KG1 (cell line): ENCODE data around the gene LRRC3.

Experiments used
- DNase-seq: peaks from one replicate; lab custom pipeline; 2025; lab: John Stamatoyannopoulos, UW

Gene LRRC3

DNA sequence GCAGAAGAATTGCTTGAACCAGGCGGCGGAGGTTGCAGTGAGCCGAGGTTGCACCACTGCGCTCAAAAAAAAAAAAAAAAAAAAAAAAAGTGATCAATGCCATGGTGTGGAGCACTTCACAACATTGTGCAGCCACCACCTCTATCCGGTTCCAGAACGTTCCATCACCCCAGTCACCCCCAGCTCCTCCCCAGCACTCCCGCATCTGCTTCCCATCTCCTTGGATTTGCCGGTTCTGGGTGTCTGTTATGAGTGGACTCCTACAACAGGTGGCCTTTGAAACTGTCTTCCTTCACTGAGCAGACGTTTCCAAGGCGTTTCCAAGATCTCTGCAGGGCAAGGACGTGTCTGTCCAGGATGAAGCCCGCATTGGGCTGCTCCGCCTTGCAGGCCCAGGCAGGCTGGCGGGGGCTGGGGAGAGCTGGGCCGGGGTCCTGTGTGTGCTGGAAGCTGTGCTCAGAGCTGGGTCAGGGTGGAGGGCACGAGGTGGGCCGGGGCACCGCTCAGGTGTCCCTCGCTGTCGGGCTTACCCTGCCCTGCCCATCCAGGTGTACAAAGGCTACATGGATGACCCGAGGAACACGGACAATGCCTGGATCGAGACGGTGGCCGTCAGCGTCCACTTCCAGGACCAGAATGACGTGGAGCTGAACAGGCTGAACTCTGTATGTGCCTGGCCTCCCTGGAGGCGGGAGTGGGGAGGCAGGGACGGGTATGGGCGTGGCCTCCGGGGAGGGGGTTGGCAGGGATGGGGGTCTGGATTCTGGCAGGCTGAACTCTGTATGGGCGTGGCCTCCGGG lies 14.9 kb upstream of the LRRC3 start:
- DNase-seq, result no peak

DNA sequence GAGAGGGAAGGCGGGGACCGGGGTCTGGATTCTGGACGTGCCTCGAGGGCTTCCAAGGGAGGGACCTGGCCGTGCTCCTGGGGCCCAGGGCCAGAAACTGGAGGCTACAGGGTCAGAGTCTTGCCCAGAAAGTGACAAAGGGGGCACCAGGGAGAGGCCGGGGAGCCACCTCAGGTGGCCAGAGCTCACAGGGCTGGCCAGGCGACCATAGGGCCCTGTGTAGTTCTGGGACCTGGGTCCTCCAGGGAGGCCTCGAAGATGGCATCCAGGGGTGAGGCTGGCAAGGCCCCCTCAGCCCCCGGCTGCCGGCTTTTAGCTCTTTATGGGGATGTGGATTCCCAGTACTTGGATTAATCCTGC lies 14.3 kb upstream of the LRRC3 start:
- no peak for DNase-seq

DNA sequence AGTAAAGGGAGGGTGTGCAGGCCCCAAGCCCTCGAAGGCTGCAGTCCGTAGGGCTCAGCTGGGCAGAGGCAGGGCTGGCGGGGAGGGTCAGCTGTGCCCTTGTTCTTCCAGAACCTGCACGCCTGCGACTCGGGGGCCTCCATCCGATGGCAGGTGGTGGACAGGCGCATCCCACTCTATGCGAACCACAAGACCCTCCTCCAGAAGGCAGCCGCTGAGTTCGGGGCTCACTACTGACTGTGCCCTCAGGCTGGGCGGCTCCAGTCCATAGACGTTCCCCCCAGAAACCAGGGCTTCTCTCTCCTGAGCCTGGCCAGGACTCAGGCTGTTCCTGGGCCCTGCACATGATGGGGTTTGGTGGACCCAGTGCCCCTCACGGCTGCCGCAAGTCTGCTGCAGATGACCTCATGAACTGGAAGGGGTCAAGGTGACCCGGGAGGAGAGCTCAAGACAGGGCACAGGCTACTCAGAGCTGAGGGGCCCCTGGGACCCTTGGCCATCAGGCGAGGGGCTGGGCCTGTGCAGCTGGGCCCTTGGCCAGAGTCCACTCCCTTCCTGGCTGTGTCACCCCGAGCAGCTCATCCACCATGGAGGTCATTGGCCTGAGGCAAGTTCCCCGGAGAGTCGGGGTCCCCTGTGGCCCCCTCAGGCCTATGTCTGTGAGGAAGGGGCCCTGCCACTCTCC lies 13.6 kb upstream of the LRRC3 start:
- DNase-seq, result no peak

DNA sequence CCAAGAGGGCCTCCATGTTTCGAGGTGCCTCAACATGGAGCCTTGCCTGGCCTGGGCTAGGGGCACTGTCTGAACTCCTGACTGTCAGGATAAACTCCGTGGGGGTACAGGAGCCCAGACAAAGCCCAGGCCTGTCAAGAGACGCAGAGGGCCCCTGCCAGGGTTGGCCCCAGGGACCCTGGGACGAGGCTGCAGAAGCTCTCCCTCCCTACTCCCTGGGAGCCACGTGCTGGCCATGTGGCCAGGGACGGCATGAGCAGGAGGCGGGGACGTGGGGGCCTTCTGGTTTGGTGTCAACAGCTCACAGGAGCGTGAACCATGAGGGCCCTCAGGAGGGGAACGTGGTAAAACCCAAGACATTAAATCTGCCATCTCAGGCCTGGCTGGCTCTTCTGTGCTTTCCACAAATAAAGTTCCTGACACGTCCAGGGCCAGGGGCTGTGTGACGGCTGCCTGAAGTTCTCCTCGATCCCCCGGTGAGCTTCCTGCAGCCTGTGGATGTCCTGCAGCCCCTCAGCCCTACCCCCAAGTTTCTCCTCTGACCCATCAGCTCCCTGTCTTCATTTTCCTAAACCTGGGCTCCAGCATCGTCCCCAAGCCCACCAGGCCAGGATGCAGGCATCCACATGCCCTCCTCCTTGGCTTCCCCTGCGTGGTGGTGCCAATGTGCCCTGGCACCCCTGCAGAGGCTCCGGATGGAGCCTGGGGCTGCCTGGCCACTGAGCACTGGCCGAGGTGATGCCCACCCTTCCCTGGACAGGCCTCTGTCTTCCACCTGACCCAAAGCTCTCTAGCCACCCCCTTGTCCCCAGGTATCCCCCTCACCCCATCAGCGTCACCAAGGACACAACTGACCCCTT lies 12.8 kb upstream of the LRRC3 start:
- no peak for DNase-seq

DNA sequence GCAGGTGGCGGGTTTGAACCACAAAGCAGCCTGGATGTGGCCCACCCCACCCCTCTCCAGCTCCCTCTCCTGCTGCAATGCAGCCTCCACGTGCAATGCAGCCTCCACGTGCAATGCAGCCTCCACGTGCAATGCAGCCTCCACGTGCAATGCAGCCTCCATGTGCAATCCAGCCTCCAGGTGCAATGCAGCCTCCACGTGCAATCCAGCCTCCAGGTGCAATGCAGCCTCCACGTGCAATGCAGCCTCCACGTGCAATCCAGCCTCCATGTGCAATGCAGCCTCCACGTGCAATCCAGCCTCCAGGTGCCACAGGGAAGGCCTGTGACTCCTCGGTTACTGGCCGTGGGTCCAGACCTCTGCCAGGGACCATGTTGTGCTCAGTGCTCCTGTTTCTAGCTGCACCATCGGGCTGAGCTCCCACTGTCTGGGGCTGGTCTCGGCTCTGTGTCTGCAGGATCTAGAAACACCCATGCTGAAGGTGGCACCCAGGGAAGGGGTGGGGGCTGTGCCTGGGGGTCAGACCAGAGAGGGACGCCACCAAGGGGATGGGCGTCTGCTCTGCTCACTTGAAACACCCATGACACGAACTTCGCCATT lies 11.9 kb upstream of the LRRC3 start:
- DNase-seq, result no peak

DNA sequence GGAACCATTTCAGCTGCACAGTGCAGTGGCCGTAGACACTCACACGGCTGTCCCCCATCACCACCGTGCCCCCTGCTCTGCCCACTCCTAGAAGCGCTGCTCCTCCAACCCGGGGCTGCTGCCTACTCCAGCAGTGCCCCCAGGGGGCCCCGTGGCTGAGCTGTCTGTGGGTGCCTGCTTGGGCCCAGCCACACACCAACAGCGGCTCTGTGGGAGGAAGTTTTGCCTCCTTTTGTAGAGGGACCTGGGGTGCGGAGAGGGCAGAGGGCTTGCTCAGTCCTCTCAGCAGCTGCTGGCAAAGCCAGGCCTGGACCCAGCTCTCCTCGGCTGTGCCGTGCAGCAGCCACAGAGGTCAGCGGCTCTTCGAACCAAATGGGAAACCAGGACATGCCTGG lies 11.4 kb upstream of the LRRC3 start:
- no peak for DNase-seq

DNA sequence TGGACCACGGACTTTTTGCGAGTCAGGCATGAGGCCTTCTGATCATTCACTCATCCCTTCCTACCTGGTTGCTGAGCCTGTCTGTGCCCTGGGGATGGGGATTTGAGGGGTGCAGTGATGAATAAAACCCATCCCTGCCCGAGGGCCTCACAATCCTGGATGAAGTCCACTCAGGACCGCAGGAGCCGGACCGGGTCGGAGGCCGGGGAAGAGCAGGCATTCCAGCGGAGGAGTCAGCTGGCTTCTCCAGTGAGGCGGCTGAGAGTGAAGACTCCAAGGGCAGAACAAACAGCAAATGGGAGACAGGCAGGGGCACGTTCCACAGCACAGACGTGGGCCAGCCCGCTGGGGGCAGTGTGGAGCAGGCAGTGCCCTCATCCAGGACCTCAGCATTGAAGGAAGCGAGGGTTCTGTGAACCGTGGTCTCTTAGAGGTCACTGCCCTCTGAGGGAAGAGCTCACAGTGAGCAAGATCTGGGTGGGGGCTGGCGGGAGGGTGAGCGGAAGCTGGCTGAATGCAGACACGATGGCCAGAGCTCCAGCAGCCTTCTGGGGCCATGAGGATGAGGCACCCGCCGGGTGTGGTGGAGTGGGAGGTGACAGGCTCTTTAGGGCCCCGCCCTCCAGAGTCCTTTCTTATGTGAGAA lies 10.9 kb upstream of the LRRC3 start:
- no peak for DNase-seq

DNA sequence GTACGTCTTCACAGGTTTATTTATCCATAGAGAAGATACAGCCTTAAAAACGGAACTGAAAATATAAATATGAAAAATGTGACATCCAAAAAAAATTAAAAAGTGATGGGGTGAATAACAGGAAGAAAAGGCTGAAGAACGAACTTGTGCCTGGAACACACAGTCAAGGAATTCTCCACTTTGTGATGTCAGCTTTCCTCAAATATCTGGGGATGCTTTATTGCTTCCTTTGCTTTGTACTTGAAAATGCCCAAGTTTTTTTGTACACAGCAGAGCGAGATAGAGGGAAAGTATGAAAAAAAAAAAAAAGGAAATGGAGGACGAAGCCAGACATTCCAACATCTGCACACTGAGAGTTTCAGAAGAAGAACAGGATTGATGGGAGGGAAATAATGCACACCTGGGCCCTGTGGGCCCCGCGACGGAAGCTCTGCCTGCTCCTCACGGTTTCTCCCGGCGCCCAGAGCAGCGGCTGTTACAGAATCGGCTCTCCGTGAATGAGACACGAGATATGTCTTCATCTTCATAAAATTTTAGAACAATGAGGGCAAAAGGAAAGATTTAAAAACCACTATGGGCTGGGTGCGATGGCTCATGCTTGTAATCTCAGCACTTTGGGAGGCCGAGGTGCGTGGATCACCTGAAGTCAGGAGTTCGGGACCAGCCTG lies 10.0 kb upstream of the LRRC3 start:
- no peak for DNase-seq

DNA sequence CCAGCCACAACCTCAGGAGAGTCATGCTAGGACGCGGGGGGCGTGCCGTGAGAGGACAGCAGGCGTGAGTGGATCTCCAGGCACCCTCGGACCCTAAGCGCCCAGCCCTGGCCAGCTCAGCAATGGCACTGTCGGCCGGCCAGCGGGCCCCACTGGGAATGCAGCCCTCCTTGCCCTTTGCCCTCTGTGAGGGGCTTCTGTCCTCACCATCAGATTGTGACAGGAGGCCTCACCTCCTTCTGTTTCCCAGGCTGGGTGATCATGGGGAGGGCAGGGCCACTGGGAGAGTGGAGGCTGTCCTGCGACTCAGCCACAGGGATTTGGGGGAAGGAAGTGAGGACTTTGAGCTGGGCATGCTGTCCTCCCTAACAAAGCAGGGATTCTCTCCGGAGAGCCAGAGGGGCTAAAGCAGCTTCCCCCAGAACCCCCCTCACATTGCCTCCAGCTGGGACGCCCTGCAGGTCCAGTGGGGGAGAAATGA lies 6.6 kb upstream of the LRRC3 start:
- DNase-seq, result no peak

DNA sequence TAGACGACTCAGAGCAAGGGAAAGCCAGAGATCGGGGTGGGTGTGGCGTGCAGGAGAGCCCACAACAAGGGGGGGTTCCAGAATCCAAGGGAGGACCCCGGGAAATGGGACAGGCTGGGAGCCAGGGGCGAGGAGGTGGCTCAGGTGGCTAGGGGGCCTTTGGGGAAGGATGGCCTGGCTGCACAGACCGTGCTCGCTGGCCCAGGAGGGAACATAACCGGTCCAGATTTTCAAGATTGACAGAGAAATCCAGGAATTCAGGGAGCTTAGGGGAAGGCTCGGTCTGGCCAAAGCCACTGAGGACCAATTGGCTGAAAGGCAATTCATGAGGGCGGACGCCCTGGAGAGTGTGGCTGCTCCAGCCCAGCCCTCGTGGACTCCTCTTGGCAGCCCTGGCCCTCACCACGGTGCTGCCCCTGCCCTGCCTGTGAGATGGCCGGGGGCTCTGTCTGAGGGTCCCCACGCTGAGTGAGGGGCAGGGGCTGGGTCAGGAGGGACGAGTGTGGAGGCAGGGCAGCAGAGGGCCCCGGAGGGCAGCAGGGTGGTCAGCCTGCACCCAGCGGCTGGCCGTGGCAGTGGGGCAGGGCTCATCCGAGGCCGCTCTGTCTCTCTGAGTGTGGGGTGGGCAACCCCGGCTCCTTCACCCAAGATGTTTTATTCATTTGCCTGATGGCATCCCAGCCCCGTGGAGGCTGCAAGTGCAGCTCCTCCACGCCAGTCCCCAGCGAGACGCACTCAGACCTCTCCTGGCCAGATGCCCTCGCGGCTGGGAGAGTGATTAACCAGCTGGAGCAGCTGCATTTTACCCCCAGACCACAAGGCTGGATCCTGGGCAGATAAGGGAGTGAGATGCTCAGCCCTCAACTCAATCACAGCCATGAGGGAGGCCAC lies 5.6 kb upstream of the LRRC3 start:
- DNase-seq, result no peak

DNA sequence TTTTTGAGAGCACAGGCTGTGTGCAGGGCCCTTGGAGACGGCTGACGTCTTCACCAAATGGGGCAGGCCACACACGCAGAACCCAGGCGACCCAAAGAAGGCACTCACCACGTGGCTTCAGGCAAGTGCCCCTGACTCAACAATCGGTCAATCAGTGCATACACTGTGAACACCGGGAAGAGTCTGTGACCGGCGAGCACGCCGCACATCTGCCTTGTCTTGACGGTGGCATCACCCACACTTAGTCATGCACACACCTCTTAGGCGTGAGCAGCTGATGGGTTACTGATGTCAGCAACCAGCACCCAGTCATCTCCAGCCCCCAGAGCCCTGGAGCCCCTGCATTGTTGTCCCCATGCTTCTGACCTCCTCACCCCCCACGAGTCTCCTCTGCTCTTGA lies 4.9 kb upstream of the LRRC3 start:
- no peak for DNase-seq

DNA sequence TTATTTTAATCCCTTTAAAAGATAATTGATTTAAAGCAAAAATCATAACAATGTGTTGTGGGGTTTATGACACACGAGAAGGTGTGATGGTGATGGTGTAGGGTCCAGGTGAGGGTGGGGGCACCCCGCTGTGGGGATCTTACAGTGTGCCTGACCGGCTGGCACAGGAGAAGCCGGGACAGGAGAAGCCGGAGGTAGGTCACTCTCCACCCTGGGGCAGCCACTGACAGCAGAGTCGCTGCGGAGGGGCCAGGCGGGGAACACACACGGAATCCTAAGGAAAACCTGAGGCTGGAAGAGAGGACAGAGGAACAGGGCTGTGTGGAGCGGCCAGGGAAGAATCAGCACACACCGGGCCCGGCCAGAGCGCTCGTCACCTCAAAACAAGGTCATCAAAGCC lies 4.3 kb upstream of the LRRC3 start:
- no peak for DNase-seq

DNA sequence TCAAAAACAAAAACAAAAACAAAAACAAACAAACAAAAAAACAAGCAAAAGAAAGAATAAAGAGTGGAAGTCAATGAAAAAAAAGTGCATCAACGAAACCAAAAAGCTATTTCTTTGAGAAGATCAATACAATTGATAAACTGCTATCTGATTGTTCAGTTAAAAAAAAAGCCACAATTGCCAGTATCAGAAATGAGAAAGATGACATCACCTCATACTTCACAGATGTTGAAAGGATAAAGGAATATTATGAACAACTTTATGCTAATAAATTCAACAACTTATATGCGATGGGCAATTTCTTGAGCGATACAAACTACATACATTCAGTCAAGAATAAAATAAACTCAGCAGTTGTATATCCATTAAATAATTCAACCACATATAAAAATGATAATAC lies 2.2 kb upstream of the LRRC3 start:
- no peak for DNase-seq

DNA sequence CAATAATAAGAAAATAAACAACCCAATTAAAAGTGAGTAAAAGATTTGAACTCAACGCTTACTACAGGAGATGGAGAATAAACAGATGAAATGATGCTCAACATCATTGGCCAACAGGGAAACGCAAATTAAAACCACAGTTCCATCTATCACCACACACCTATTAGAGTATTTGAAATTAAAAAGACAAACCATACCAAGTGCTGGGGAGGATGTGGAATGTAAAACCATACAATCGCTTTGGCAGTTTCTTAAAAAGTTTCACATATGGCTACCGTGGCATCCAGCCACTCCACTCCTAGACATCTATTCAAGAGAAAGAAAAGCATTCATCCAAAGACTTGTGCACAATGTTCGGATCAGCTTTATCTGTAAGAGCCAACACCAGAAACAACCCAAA lies 1.3 kb upstream of the LRRC3 start:
- no peak for DNase-seq

DNA sequence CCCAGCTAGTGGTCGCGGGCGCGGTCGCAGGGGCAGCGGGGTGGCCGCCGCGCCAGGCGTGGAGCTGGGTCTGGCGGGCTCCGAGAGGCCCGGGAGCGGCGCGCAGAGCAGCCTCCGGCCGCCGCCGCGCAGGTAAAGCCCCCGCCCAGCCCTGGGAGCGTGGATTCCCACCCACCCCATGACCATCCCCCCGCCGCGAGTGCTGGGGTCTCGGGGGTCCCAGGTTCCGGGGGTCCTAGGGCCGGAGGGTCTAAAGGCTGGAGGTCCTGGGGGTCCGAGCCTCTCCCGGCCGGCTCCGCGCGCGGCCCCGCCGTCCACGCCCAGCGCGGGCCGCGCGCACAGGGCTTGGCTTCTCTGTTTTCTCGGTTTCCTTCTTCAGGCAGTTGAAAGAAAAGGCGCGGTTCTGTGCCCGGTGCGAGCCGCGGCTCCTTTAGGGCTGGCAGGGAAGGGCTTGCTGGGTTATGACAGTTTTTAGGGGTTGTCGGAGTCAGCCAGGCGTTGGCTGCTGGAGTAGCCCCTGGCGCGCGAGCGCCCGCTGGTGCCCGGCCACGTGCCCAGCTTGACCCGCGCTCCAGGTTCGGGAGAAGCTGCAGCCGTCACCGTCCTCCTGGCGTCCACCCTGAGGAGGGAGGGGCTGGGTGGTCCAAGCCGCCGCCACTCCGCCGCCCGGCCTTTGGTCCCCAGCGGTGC lies 359 bp downstream of the LRRC3 start:
- no peak for DNase-seq

DNA sequence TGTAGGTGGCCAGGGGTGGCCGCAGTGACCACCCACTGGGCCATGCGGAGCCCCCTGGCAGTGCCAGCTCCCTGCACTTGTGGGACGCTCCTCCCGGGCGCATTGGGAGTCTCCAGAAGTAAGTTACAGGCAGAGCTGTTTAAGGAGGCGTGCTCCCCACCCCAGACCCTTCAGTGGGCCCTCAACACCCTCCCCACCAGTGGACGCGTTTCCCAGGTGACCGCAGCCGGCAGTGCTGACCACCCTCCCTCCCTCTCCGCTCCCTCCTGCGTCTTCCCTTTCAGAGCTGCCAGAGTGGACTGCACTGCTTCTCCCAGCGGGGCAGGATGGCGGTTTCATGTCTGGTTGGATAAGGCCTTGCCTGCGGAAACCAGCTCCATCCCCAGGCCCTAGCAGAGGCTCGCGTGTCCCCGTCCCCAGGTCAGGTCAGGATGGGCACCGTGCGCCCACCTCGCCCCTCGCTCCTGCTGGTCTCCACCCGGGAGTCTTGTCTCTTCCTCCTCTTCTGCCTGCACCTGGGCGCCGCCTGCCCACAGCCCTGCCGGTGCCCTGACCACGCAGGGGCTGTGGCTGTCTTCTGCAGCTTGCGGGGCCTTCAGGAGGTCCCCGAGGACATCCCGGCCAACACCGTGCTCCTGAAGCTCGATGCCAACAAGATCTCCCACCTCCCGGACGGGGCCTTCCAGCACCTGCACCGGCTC lies 1.1 kb downstream of the LRRC3 start:
- DNase-seq, result no peak

DNA sequence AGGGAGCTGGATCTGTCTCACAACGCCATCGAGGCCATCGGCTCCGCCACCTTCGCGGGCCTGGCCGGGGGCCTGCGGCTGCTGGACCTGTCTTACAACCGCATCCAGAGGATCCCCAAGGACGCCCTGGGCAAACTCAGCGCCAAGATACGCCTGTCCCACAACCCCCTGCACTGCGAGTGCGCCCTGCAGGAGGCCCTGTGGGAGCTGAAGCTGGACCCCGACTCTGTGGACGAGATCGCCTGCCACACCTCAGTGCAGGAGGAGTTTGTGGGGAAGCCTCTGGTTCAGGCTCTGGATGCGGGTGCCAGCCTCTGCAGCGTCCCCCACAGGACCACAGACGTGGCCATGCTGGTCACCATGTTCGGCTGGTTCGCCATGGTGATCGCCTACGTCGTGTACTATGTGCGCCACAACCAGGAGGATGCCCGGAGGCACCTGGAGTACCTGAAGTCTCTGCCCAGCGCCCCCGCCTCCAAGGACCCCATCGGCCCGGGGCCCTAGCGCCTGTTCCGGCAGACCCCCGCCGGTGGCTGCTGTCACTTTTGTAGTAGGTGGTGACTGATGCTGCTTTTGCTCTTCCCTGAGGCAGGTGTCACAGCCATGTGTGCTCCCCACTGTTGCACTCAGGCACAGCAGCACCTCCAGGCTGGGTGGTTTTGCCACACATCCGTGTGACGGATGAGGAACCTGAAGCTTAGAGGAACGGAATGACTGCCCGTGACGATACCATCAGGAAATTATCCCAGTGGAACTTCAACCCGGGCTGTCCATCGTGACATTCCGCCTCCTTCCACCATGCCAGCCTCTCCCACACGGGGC lies 1.8 kb downstream of the LRRC3 start:
- DNase-seq, result no peak
